H9 (cell line): ENCODE data around the gene NUDT8. TPM values are rescaled to one million over a fixed set of nuclear protein-coding genes. Genes with fewer than 3 reads are reported as not detected.
A peak's percentile ranks its signal among the peaks of the same experiment; 100 is the strongest.

ENCODE experiments used
- DNase-seq: peaks from one replicate; pipeline ENCODE4 v3.0.0-alpha.2; 2017
- H2AFZ ChIP-seq: one replicate; pipeline ENCODE4 v1.6.1; 2013; ENCODE audit warnings: mild to moderate bottlenecking, low read length, control low read depth, moderate library complexity
- H2AK5ac ChIP-seq: 2 replicates; pipeline ENCODE4 v1.6.1; 2013; ENCODE audit warnings: low read length, control low read depth, mixed read lengths; ENCODE audit not compliant: insufficient read length
- H2BK120ac ChIP-seq: one replicate; pipeline ENCODE4 v1.6.1; 2013; ENCODE audit warnings: low read depth, mild to moderate bottlenecking, low read length, control low read depth, inconsistent platforms; ENCODE audit not compliant: poor library complexity, severe bottlenecking
- H2BK12ac ChIP-seq: 2 replicates; pipeline ENCODE4 v1.6.1; 2013; ENCODE audit warnings: low read length, control low read depth, mixed read lengths, low read depth; ENCODE audit not compliant: insufficient read length
- H2BK15ac ChIP-seq: 2 replicates; pipeline ENCODE4 v1.6.1; 2013; ENCODE audit warnings: low read depth, low read length, control low read depth
- H2BK20ac ChIP-seq: one replicate; pipeline ENCODE4 v1.6.1; 2013; ENCODE audit warnings: low read depth, mild to moderate bottlenecking, low read length, control low read depth, inconsistent platforms; ENCODE audit not compliant: poor library complexity, severe bottlenecking
- H2BK5ac ChIP-seq: 2 replicates; pipeline ENCODE4 v1.6.1; 2013; ENCODE audit warnings: low read length, control low read depth, mixed read lengths; ENCODE audit not compliant: insufficient read length
- H3K14ac ChIP-seq: 2 replicates; pipeline ENCODE4 v1.6.1; 2013; ENCODE audit warnings: low read length, control low read depth; ENCODE audit not compliant: insufficient read depth
- H3K18ac ChIP-seq: 2 replicates; pipeline ENCODE4 v1.6.1; 2013; ENCODE audit warnings: low read depth, mild to moderate bottlenecking, mixed read lengths, low read length, control low read depth; ENCODE audit not compliant: insufficient read length
- H3K23ac ChIP-seq: 2 replicates; pipeline ENCODE4 v1.6.1; 2013; ENCODE audit warnings: low read length, control low read depth, mixed read lengths, low read depth; ENCODE audit not compliant: insufficient read length
- H3K23me2 ChIP-seq: 2 replicates; pipeline ENCODE4 v1.6.1; 2013; ENCODE audit warnings: low read depth, mild to moderate bottlenecking, mixed read lengths, low read length, control low read depth; ENCODE audit not compliant: insufficient read length, poor library complexity, severe bottlenecking
- H3K27ac ChIP-seq: 2 replicates; pipeline ENCODE4 v1.5.1; 2013; ENCODE audit warnings: low read length, control low read depth, mixed read lengths, low read depth; ENCODE audit not compliant: insufficient read length
- H3K27me3 ChIP-seq: 2 replicates; pipeline ENCODE4 v1.6.1; 2013; ENCODE audit warnings: low read length, control low read depth, inconsistent platforms; ENCODE audit not compliant: insufficient read depth
- H3K4ac ChIP-seq: 2 replicates; pipeline ENCODE4 v1.6.1; 2013; ENCODE audit warnings: low read depth, mild to moderate bottlenecking, control low read depth, inconsistent platforms, low read length, moderate library complexity
- H3K4me1 ChIP-seq: 2 replicates; pipeline ENCODE4 v1.6.1; 2013; ENCODE audit warnings: low read length, control low read depth, inconsistent platforms; ENCODE audit not compliant: insufficient read depth
- H3K4me2 ChIP-seq: 2 replicates; pipeline ENCODE4 v1.6.1; 2013; ENCODE audit warnings: low read length, control low read depth, mixed read lengths; ENCODE audit not compliant: insufficient read length, insufficient read depth
- H3K56ac ChIP-seq: 2 replicates; pipeline ENCODE4 v1.6.1; 2013; ENCODE audit warnings: low read depth, mild to moderate bottlenecking, mixed read lengths, low read length, control low read depth; ENCODE audit not compliant: insufficient read length
- H3K79me1 ChIP-seq: 2 replicates; pipeline ENCODE4 v1.6.1; 2013; ENCODE audit warnings: low read depth, mild to moderate bottlenecking, moderate library complexity, low read length, control low read depth, inconsistent platforms; ENCODE audit not compliant: insufficient read depth, poor library complexity, severe bottlenecking
- H3K79me2 ChIP-seq: 2 replicates; pipeline ENCODE4 v1.6.1; 2013; ENCODE audit warnings: low read length, control low read depth, inconsistent platforms; ENCODE audit not compliant: insufficient read depth
- H3K9ac ChIP-seq: 2 replicates; pipeline ENCODE4 v1.6.1; 2013; ENCODE audit warnings: low read length, control low read depth, mixed read lengths; ENCODE audit not compliant: insufficient read length; ENCODE audit errors: extremely low read depth
- H3K9me3 ChIP-seq: one replicate; pipeline ENCODE4 v1.6.1; 2013; ENCODE audit warnings: low read depth, low read length, inconsistent platforms; ENCODE audit not compliant: control insufficient read depth
- H3T11ph ChIP-seq: one replicate; pipeline ENCODE4 v1.6.1; 2013; ENCODE audit warnings: mild to moderate bottlenecking, low read length, control low read depth, inconsistent platforms
- H4K20me1 ChIP-seq: one replicate; pipeline ENCODE4 v1.6.1; 2013; ENCODE audit not compliant: control insufficient read depth, insufficient read length, insufficient read depth
- H4K5ac ChIP-seq: 2 replicates; pipeline ENCODE4 v1.6.1; 2013; ENCODE audit warnings: low read depth, mild to moderate bottlenecking, mixed read lengths, low read length, control low read depth; ENCODE audit not compliant: insufficient read length
- H4K8ac ChIP-seq: replicated peaks from 2 replicates; pipeline ENCODE4 v1.6.1; 2013; ENCODE audit warnings: low read length, control low read depth, mixed read lengths, low read depth; ENCODE audit not compliant: insufficient read length
- H4K91ac ChIP-seq: 2 replicates; pipeline ENCODE4 v1.6.1; 2013; ENCODE audit warnings: low read depth, mild to moderate bottlenecking, moderate library complexity, mixed read lengths, low read length, control low read depth; ENCODE audit not compliant: insufficient read length
- H3K27ac Mint-ChIP-seq, 3 experiments: 2 replicates in 2 of 3; 3 replicates in 1 of 3; pipeline ENCODE4 v1.8.0; 2020 to 2021; ENCODE audit warnings: mixed read lengths in 3 of 3, mild to moderate bottlenecking in 1 of 3, moderate library complexity in 1 of 3
- H3K27me3 Mint-ChIP-seq: 2 replicates; pipeline ENCODE4 v1.8.0; 2021; ENCODE audit warnings: low read depth, mild to moderate bottlenecking, moderate library complexity, mixed read lengths
- H3K36me3 Mint-ChIP-seq, 3 experiments: 2 replicates in 2 of 3; 3 replicates in 1 of 3; pipeline ENCODE4 v1.8.0; 2020 to 2021; ENCODE audit warnings: low read depth in 3 of 3, mixed read lengths in 3 of 3; ENCODE audit not compliant: insufficient read depth in 1 of 3
- H3K4me1 Mint-ChIP-seq, 2 experiments: 2 replicates each; pipeline ENCODE4 v1.8.0; 2020; ENCODE audit warnings: mixed read lengths in 2 of 2
- H3K4me3 Mint-ChIP-seq, 2 experiments: 2 replicates in 1 of 2; 3 replicates in 1 of 2; pipeline ENCODE4 v1.8.0; 2020 to 2021; ENCODE audit warnings: mild to moderate bottlenecking in 2 of 2, mixed read lengths in 2 of 2, moderate library complexity in 1 of 2
- H3K9me3 Mint-ChIP-seq, 2 experiments: 2 replicates in 1 of 2; 3 replicates in 1 of 2; pipeline ENCODE4 v1.8.0; 2020; ENCODE audit warnings: mild to moderate bottlenecking in 2 of 2, mixed read lengths in 2 of 2, moderate library complexity in 1 of 2
- WGBS: extraction: QIAGEN DNeasy Blood & Tissue Kit; methylation state at CpG from one replicate; pipeline ENCODE4 v1.1.7; 2013; ENCODE audit warnings: missing lambda C conversion rate, low lambda C conversion rate, mixed read lengths; ENCODE audit not compliant: insufficient read length; ENCODE audit errors: extremely low coverage; 5-methylcytosine and 5-hydroxymethylcytosine counted together
- total RNA-seq: library from RNA; stranded (reverse); gene quantifications from 2 replicates; pipeline ENCODE4 v1.2.1, GENCODE V29; 2021
- TF ChIP-seq, protein P1 (sequence below): fragments of 200-600 bp; sonication (generic); conservative IDR thresholded peaks from 3 replicates; pipeline ENCODE4 v1.8.0; 2021; ENCODE audit warnings: antibody characterized with exemption, mild to moderate bottlenecking

The NUDT8 gene
- total RNA-seq, 1 experiment from 2014 or later: 6.5 TPM

DNA sequence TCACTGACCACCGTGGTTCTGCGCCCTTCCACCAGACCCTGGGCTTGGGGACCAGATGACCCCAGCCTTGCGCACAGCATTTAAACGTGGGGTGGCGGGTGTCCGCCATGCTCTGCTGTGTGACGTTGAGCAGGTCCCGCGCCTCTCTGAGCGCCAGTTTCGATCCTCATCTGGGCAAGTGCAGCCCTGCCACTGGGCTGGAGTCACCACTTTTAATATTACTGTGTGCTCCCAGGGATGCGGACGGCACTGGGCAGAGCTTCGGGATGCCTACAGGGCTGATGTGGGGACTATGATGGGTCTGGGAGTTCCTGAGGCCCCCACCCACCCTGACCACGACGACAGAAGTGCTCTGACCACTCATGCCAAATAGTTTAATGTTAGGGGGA lies 1.2 kb upstream of the NUDT8 start:
- H2AFZ ChIP-seq: no peak overlapping the region
- WGBS: no CpG with 5 or more reads among the region's 16 CpGs

More for the DNA sequence above, 1.2 kb upstream of the NUDT8 start:
- H2BK15ac ChIP-seq: no peak overlapping the region
- H3K9me3 Mint-ChIP-seq: peaks cover 0 to 3% of the 10 kb centered on the region in 2 experiments; a peak in 2 of 5 replicates
- H3K23me2 ChIP-seq: no peaks in the 10 kb centered on the region
- H3K18ac ChIP-seq: peak overlapping the region; percentile 54
- no peak for DNase-seq
- no peak overlapping the region for H3K9ac ChIP-seq
- H3K23ac ChIP-seq: no peak overlapping the region
- H2BK12ac ChIP-seq: no peak overlapping the region
- peaks cover 28 to 33% of the 10 kb centered on the region in 2 experiments for H3K4me1 Mint-ChIP-seq
- peak overlapping the region; percentile 67 to 94 (median 88); a peak in 6 of 7 replicates for H3K27ac Mint-ChIP-seq
- H4K5ac ChIP-seq: no peak overlapping the region
- H3K36me3 Mint-ChIP-seq: peaks cover 11 to 17% (median 15%) of the 10 kb centered on the region in 3 experiments
- H2BK120ac ChIP-seq: no peak overlapping the region
- peaks cover 27% of the 10 kb centered on the region for H3K27me3 Mint-ChIP-seq
- peak overlapping the region; percentile 38 for H3K4me2 ChIP-seq
- H3K4me1 ChIP-seq: no peaks in the 10 kb centered on the region; the same call in 1 of the 2 replicates
- H3K27ac ChIP-seq: no peak overlapping the region
- no peak overlapping the region for H2BK20ac ChIP-seq
- no peaks in the 10 kb centered on the region for H3K79me1 ChIP-seq
- H3K79me2 ChIP-seq: no peaks in the 10 kb centered on the region
- no peak overlapping the region for H3K4ac ChIP-seq
- no peak overlapping the region for H2AK5ac ChIP-seq
- no peaks in the 10 kb centered on the region for H3K27me3 ChIP-seq
- no peak overlapping the region for H3K56ac ChIP-seq
- H3T11ph ChIP-seq: no peak overlapping the region
- peak overlapping the region; percentile 72 to 85 for H3K4me3 Mint-ChIP-seq
- no peak overlapping the region for H2BK5ac ChIP-seq
- no peaks in the 10 kb centered on the region for H4K20me1 ChIP-seq
- TF ChIP-seq, protein P1, sequence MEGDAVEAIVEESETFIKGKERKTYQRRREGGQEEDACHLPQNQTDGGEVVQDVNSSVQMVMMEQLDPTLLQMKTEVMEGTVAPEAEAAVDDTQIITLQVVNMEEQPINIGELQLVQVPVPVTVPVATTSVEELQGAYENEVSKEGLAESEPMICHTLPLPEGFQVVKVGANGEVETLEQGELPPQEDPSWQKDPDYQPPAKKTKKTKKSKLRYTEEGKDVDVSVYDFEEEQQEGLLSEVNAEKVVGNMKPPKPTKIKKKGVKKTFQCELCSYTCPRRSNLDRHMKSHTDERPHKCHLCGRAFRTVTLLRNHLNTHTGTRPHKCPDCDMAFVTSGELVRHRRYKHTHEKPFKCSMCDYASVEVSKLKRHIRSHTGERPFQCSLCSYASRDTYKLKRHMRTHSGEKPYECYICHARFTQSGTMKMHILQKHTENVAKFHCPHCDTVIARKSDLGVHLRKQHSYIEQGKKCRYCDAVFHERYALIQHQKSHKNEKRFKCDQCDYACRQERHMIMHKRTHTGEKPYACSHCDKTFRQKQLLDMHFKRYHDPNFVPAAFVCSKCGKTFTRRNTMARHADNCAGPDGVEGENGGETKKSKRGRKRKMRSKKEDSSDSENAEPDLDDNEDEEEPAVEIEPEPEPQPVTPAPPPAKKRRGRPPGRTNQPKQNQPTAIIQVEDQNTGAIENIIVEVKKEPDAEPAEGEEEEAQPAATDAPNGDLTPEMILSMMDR: no peak; the same call in 2 of the 3 replicates
- H3K14ac ChIP-seq: no peak overlapping the region; the same call in 1 of the 2 replicates
- H4K8ac ChIP-seq: no peak overlapping the region
- H4K91ac ChIP-seq: no peak overlapping the region
- H3K9me3 ChIP-seq: no peaks in the 10 kb centered on the region
